NCI-H82 (cell line): ENCODE measurements around the gene KRT2.
A peak's percentile ranks its signal among the peaks of the same experiment; 100 is the strongest.

ENCODE experiments used
- DNase-seq: peaks from one replicate; lab custom pipeline; 2025; lab: John Stamatoyannopoulos, UW

The KRT2 gene

GRCh38 chr12:52637299-52637698 lies 14.7 kb downstream of the KRT2 start:
- DNase-seq, result no peak

GRCh38 chr12:52636592-52637258 lies 15.3 kb downstream of the KRT2 start:
- DNase-seq, result peak; percentile 9

GRCh38 chr12:52636189-52636588 lies 15.8 kb downstream of the KRT2 start:
- no peak for DNase-seq

- DNase-seq, result no peak
Measured at GRCh38 chr12:52634266-52635056, 17.6 kb downstream of the KRT2 start.

GRCh38 chr12:52633383-52633782 lies 18.6 kb downstream of the KRT2 start:
- DNase-seq, result no peak

- DNase-seq, result peak; percentile 30
Measured at GRCh38 chr12:52632656-52633055, 19.4 kb downstream of the KRT2 start.

- no peak for DNase-seq
Measured at GRCh38 chr12:52631676-52632459, 20.1 kb downstream of the KRT2 start.

- no peak for DNase-seq
Measured at GRCh38 chr12:52631264-52631663, 20.7 kb downstream of the KRT2 start.

GRCh38 chr12:52630599-52631200 lies 21.3 kb downstream of the KRT2 start:
- no peak for DNase-seq

GRCh38 chr12:52630008-52630500 lies 22.0 kb downstream of the KRT2 start:
- DNase-seq, result no peak

GRCh38 chr12:52629281-52630007 lies 22.6 kb downstream of the KRT2 start:
- no peak for DNase-seq

GRCh38 chr12:52628841-52629240 lies 23.2 kb downstream of the KRT2 start:
- DNase-seq, result no peak

GRCh38 chr12:52628111-52628507 lies 23.9 kb downstream of the KRT2 start:
- no peak for DNase-seq

GRCh38 chr12:52627395-52628110 lies 24.5 kb downstream of the KRT2 start:
- no peak for DNase-seq

- no peak for DNase-seq
Measured at GRCh38 chr12:52622349-52622748, 29.7 kb downstream of the KRT2 start.

- DNase-seq, result no peak
Measured at GRCh38 chr12:52618866-52619265, 33.1 kb downstream of the KRT2 start.

GRCh38 chr12:52618216-52618615 lies 33.8 kb downstream of the KRT2 start, which contains the start of gene KRT73:
TSS of gene KRT73 (minus strand) at chr12:52618559. CDS start at chr12:52618524, 35 bp downstream.
- no peak for DNase-seq

- DNase-seq, result no peak
Measured at GRCh38 chr12:52617403-52617785, 34.6 kb downstream of the KRT2 start.

- no peak for DNase-seq
Measured at GRCh38 chr12:52616680-52617402, 35.2 kb downstream of the KRT2 start.

GRCh38 chr12:52615912-52616311 lies 36.1 kb downstream of the KRT2 start:
- DNase-seq, result no peak
